ENCODE data around the gene DAP.

The DAP gene

GRCh38 chr5:10708189-10708944 is 52.7 kb downstream of the DAP start:
- DNase-seq = no peak

DNA sequence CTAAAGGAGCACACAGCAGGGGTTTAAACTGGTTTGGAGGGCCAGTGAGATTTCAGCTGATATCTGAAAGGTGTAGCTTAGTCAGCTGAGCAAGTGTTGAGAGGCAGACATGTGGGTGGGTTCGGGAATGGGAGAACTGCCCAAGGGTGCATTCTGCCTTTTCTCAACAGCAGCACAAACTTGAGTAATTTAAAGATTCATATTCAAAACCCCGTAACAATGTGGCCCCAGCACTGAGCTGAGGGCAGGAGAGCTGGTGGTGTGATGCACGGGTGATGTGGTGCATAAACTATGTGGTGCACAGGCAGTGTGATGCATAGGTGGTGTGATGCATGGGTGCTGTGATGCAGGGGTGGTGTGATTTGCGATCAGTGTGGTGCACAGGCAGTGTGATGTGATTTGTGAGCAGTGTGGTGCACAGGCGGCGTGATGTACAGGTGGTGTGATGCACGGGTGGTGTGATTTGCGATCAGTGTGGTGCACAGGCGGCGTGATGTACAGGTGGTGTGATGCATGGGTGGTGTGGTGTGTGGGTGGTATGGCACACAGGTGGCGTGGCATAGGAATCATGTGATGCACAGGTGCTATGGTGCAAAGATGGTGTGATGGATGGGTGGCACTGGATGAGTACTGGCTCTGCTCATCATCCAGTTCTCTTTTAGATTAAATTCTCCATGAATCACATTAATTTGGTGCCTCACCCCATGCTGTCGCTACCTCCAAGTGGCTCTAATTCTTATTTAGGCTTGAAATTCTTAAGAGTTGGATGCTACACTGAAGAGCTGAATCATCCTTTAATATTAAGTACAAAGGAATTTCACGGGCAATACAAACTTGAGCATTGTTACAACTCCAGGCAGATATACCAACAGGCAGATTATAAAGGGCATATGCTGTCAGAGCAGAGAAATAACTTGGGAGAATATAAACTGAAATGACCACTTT is 53.6 kb downstream of the DAP start:
- no peak for DNase-seq

DNA sequence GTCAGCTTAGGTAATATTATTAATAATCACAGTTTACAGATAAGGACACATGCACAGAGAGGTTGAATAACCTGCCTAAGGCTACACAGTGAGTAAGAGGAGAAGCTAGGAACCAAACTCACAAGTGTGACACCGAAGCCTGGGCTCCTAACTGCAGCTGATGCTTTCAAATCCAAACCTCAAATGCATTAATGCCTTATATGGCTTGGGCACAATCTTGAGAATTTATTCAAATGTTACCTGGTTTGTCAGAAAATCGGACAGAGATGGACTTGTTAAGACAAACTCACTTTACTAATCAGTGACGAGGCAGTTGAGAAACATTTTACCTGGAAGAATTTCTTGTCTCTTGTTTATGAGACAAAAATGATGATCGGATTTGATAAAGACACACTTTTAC is 54.7 kb downstream of the DAP start:
- no peak for DNase-seq

DNA sequence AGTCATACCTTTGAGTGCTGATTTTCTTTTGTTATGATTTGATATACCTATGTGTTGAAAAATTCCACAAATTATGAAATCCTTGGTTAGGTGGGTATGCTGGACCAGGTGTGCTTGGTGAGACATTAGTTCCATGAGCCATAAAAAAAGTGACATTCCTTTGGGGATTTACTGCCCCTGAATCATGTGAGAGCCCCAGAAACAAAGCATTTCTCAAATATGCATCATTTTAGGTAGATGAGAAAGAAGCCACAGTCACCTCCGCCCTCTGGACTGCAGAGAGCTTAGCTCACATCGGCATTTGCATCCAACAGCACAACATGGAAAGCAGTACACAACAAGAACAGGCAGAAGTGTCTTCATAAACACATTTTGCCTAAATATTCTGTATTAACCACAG is 55.3 kb downstream of the DAP start:
- no peak for DNase-seq

DNA sequence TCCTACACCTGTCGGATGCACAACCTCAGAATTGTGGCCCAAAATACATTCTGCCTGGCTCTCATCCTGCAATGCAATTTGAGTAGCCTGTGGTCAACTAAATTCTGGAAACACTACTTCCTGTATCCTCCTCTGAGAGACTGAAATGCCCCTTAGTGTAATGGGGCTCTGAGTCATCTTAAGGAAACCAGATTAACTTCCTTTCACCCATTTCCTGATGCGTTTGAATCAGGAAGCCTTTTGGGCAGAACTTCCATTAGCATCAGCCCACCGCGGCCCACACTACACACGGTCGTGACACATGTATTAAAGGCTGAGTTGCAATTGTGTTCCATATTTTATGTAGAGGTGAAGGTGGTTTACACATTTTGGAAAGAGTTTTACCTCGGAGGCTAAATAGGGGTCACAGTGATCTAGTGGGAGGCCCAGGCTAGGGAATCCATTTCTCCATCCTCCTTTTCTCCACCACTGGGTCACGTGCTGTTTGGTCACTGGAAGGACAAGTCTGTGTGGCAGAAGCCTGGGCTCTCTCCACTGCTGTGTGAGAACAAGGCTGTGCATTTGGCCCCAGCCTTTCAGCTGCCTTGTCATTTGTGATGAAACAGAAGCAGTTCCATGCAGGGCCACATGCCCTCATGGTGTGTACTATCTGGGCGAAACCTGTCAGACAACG is 55.9 kb downstream of the DAP start:
- DNase-seq = no peak

DNA sequence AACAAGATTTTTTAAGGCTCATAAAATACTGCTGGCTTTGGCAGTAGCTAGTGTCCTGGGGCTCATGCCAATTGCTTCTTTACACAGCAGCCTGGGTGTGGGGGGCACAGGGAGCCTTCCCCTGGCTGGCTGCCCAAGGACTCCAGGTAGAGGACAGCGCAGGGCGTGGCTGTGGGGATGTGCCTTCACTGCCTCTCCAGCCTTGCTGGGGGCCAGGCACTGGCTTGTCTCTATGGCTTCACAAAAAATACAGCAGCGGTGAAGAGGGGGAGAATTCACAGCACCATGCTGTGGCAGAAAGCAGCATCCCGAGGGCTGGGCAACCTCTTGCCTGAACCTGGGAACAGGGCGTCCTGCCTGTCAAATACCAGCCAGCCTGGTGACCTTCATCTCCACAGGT is 57.4 kb downstream of the DAP start:
- no peak for DNase-seq

- no peak for DNase-seq
Observed at GRCh38 chr5:10702911-10703491, 58.0 kb downstream of the DAP start.

DNA sequence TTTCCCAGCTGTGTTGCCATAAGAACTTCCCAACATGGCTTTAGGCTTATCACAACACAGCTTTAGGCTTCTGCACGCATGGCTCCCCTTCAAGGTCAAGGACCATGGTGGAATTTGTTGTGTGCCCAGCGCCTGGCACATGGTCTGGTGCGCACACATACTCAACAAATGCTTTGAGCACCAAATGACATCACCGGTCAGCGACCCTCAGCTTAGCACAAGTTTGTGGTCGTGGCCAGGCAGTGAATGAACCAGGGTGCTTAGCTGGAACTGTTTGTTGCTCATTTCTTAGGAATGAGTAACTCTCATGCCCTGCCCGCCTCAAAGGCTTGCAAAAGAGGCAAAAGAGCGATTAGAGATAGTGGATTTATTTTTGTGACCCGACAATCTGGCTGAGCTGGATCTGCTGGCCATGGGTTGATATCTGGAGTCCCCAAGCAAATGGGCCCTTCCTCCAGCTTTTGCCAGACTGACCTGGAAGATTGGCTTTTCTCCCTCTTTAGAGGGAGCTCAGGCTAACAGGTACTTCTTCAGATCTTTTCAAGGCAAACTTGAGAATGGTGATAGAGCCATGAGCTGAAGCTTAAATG is 58.9 kb downstream of the DAP start:
- DNase-seq = no peak

GRCh38 chr5:10701567-10702039 is 59.4 kb downstream of the DAP start:
- no peak for DNase-seq

GRCh38 chr5:10700516-10700915 is 60.5 kb downstream of the DAP start:
- no peak for DNase-seq

- DNase-seq = no peak
Observed at GRCh38 chr5:10699987-10700386, 61.0 kb downstream of the DAP start.

DNA sequence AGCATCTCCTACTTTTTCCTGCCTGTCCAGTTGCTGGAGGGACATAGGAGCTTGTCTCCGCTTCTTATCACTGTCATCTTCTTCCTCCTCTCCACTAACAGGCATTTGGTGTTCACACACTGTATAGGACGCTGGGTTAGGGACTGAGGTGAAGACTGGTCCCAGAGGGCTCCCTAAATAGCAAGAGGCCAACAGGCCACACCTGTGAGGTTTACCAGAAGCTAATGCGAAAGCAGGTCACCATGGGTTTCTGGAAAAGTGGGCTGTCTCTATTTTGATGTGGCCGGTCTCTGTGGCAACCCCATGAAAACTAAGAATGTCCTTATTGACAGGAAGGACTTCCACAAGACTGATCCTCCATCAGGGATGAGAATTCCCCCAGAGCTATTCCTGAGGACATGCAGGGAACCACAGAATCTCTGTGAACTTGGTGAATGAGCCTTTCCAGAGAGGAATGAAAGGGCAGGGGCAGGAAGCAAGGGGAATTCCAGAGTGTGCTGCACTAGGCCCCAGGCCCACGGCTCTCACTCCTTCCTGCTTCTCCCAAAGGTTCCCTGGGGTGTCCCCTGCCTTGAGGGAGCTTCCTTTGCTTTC is 61.7 kb downstream of the DAP start:
- no peak for DNase-seq

DNA sequence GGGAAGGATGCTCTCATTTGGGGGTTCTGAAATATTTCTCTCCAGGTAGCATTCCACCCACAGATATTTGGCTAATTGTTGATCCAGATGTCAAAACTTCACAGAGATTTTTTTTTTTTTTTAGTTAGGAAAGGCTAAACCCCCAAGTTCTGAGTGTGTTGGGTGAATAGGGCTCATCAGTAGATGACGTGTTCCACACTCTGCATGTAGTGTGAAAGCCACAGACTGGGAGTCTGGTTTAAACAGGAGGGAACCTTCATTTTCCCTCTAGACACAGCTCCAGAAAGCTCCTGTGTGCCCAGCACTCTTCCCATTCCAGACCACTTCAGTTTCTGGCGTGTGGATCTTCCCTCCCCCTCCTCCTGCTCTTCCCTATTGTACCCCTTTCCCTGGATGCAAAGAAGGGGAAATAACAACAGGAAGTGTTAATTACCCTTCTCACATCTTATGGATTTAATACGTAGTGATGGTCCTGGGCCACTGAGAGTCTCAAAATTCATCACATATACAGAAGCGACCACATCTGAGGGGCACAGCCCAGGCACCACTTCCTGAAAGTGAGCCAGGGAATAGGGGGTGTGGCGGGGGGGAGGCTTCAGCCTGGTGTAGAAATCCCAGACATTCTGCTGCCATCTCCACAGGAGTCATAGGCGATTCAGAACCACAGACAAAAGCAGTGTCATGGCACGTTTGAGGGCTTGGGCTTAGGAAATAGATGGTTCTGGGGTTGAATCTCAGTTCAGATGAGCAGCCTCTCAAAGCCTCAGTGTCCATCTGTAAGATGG is 65.1 kb downstream of the DAP start:
- no peak for DNase-seq

- no peak for DNase-seq
Observed at GRCh38 chr5:10695055-10695649, 65.9 kb downstream of the DAP start.

DNA sequence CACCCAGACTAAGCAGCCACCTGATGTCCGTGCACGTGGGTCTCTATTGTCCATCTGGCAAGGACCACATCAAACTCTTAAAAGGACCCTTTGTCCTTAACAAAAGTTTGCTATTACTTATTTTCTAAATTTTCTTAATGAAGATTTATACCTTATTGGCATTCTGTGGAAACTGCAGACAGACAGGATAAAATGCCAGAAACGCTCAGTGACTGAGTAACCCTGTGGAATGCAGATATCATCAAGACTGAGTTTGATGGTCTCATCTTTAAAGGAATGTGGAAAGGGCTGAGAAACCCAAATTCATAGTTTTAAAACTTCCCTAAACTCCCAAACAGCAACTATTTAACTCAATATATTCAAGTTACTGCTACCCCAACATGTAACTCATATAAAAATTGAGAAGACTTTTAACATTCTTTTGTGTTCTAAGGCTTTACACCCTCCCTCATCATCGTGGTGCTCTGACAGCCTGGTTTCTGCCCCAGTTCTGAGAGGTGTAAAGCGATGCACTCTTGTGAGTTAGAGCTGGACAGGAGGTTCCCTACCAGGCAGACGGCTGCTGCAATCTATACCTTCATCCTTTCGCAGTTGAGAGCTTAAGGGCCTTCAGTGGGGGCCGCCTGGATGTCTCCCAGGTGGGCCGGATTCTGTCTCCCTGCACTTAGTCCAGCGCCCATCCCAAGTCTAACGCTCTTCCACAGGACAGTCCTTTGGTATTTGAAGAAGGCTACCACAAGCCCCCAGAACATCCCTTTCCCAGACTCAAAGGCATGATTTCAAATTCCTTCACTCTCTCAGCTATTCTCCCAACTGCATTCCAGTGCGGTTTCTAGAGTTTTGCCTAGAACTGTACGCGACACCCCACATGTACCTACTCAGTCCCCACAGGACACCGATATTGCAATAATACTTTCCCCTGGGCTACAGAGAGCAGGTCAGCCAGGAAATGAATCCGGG is 68.9 kb downstream of the DAP start:
- no peak for DNase-seq

- DNase-seq = no peak
Observed at GRCh38 chr5:10690460-10691440, 70.3 kb downstream of the DAP start.

GRCh38 chr5:10689391-10690081 is 71.5 kb downstream of the DAP start:
- no peak for DNase-seq

DNA sequence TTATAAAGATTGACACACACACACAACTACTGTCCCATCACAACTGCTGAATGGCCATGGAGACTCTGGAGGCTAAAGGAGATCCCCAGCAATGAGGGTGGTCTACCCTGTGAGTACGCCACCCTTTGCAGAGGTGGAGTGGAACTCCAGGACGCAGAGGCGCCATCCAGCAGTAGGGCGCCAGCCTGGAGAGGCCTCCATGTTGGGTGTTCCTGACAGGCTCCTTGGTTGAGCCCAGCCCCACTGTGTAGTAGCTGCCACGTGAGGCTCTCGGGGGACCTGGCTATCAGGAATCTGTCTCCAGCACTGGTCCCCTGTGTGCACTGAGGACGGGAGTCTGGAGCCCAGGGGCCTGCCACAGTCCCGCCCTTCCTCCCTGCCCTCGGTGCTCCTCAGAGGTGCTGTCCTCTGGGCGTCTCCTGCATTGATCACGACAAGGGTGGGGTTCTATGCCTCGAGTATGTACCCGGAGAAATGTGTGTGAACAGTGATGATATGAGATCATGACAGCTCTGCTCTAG is 72.3 kb downstream of the DAP start:
- DNase-seq = no peak

Data from NCI-H187 treated with DMSO at 0.1 percent for 48 hours (cell line).